Measurements from ENCODE around the gene MAD1L1.

Gene MAD1L1

GRCh38 chr7:1894906-1895663 lies 337.7 kb downstream of the MAD1L1 start:
- H3K4me1 ChIP-seq (ENCODE audit: control insufficient read depth, low read length) = no peaks in the 10 kb centered on the region
- no peak overlapping the region for H3K27ac ChIP-seq (ENCODE audit: low read depth, low read length)
- H3K36me3 ChIP-seq (ENCODE audit: control insufficient read depth, low read length) = peaks cover 9% of the 10 kb centered on the region
- no peaks in the 10 kb centered on the region for H3K9me2 ChIP-seq (replicated peaks; ENCODE audit: control insufficient read depth, low read length)
- no peaks in the 10 kb centered on the region for H4K20me1 ChIP-seq (ENCODE audit: control insufficient read depth, insufficient read depth, low read depth, low read length)
- no peaks in the 10 kb centered on the region for H3K27me3 ChIP-seq (ENCODE audit: control insufficient read depth, low read length)
- no peak overlapping the region for H3K4me3 ChIP-seq (ENCODE audit: low read length)
- H3K79me2 ChIP-seq (ENCODE audit: control insufficient read depth, low read length) = no peaks in the 10 kb centered on the region
- H3K4me2 ChIP-seq (ENCODE audit: low read length) = no peak overlapping the region
- no peak for TF ChIP-seq EZH2phosphoT487 (IDR thresholded peaks at IDR 0.05; ENCODE audit: borderline replicate concordance, low read length)
- no peak for TF ChIP-seq CTCF (IDR thresholded peaks at IDR 0.05; ENCODE audit: low read depth, low read length, poor library complexity, severe bottlenecking)
- H3F3A ChIP-seq (ENCODE audit: control insufficient read depth, insufficient read depth) = no peaks in the 10 kb centered on the region
- H3K9me3 ChIP-seq (ENCODE audit: control insufficient read depth, insufficient read depth, low read length) = no peaks in the 10 kb centered on the region

GRCh38 chr7:1894313-1894900 lies 338.3 kb downstream of the MAD1L1 start:
- Histone ChIP-seq H3K79me2 (ENCODE audit: control insufficient read depth, low read length) (no peaks in the 10 kb centered on the region), H3K36me3 (ENCODE audit: control insufficient read depth, low read length) (peaks cover 15% of the 10 kb centered on the region), H3F3A (ENCODE audit: control insufficient read depth, insufficient read depth) (no peaks in the 10 kb centered on the region), H3K27ac (ENCODE audit: low read depth, low read length) (no peak overlapping the region), H3K9me3 (ENCODE audit: control insufficient read depth, insufficient read depth, low read length) (peaks cover 4% of the 10 kb centered on the region; the same call in 1 of the 2 replicates), H3K27me3 (ENCODE audit: control insufficient read depth, low read length) (no peaks in the 10 kb centered on the region), H3K4me1 (ENCODE audit: control insufficient read depth, low read length) (no peaks in the 10 kb centered on the region), H3K4me2 (ENCODE audit: low read length) (no peak overlapping the region), H3K4me3 (ENCODE audit: low read length) (no peak overlapping the region), H4K20me1 (ENCODE audit: control insufficient read depth, insufficient read depth, low read depth, low read length) (no peaks in the 10 kb centered on the region), H3K9me2 (replicated peaks; ENCODE audit: control insufficient read depth, low read length) (no peaks in the 10 kb centered on the region)
- no peak for TF ChIP-seq EZH2phosphoT487 (IDR thresholded peaks at IDR 0.05; ENCODE audit: borderline replicate concordance, low read length)
- TF ChIP-seq CTCF (IDR thresholded peaks at IDR 0.05; ENCODE audit: low read depth, low read length, poor library complexity, severe bottlenecking) = no peak

- Histone ChIP-seq H3F3A (ENCODE audit: control insufficient read depth, insufficient read depth) (peaks cover 4% of the 10 kb centered on the region), H3K79me2 (ENCODE audit: control insufficient read depth, low read length) (no peaks in the 10 kb centered on the region), H3K4me1 (ENCODE audit: control insufficient read depth, low read length) (no peaks in the 10 kb centered on the region), H4K20me1 (ENCODE audit: control insufficient read depth, insufficient read depth, low read depth, low read length) (no peaks in the 10 kb centered on the region), H3K27me3 (ENCODE audit: control insufficient read depth, low read length) (no peaks in the 10 kb centered on the region), H3K4me2 (ENCODE audit: low read length) (no peak overlapping the region), H3K27ac (ENCODE audit: low read depth, low read length) (no peak overlapping the region), H3K36me3 (ENCODE audit: control insufficient read depth, low read length) (peaks cover 25% of the 10 kb centered on the region), H3K4me3 (ENCODE audit: low read length) (no peak overlapping the region), H3K9me3 (ENCODE audit: control insufficient read depth, insufficient read depth, low read length) (peaks cover 14% of the 10 kb centered on the region; the same call in 1 of the 2 replicates), H3K9me2 (replicated peaks; ENCODE audit: control insufficient read depth, low read length) (no peaks in the 10 kb centered on the region)
- TF ChIP-seq CTCF (IDR thresholded peaks at IDR 0.05; ENCODE audit: low read depth, low read length, poor library complexity, severe bottlenecking) = no peak
- no peak for TF ChIP-seq EZH2phosphoT487 (IDR thresholded peaks at IDR 0.05; ENCODE audit: borderline replicate concordance, low read length)
Measured at GRCh38 chr7:1893451-1893850, 339.3 kb downstream of the MAD1L1 start.
